ENCODE data around the gene TPRG1. TPM values are rescaled to one million over a fixed set of nuclear protein-coding genes. Genes with fewer than 3 reads are reported as not detected.

TPRG1 gene
- total and polyA plus RNA-seq, 9 of the 15 experiments (the other 6 are each of a cell fraction or from before 2014, with no cell fraction given): 0.01 TPM; not detected in 8

DNA sequence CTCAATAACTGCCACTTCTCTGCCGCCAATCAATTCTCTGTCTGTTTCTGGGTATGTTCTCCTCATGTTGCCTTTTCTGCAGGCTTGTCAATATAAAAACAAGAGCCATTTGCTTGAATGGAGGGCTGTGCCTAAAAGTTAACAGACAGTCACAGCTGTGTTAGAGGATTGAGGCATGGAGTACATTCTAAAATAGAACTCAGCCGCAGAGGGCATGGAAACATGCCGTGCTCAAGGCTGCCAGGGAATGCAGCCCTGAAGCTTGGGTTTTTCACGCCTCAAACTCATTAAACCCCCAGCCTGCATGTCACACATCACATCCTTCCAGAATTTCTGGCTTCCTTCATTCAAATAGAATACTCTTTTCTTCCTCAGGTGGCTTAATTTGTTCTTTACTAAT is 166.6 kb downstream of the TPRG1 start (continued):
- TF ChIP-seq STAT5B (CRISPR knock-in tag; IDR thresholded peaks at IDR 0.05) (no peak), KAT7 (CRISPR knock-in tag; IDR thresholded peaks at IDR 0.05; ENCODE audit: borderline replicate concordance) (no peak), GABPB1 (CRISPR knock-in tag; IDR thresholded peaks at IDR 0.05) (no peak), POLR2A (conservative IDR thresholded peaks at IDR 0.05) (no peak)

DNA sequence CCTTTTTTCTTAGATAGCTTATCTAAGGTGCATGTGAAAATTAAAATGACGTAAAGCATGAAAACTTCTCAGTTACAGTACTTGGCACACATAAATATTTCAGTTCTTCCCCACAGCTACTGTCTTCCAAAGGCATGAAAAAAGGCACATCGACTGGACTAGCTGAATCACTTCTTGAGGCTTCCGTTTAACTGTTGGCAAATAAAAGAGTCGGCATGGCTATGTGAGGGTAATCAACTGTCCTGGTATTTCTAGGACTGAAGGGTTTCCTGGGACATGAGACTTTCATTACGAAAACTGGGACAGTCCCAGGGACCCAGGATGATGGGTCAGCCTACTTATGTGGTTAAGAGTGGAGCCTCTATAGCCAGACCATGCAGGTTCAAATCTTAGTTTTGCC is 168.2 kb downstream of the TPRG1 start:
- in situ Hi-C loops (cut with MboI): no loop called here
- ATAC-seq (no peak), FAIRE-seq (no peak), DNase-seq (ENCODE audit: extremely low read depth in 1 of 4, low spot score in 3 of 4) (no peak)
- H4K20me1 ChIP-seq (replicated peaks; ENCODE audit: control insufficient read depth, insufficient read depth, low read length): no peaks in the 10 kb centered on the region
- no peak overlapping the region for H2AFZ ChIP-seq (ENCODE audit: low read depth, low read length)
- intact Hi-C loops (cut with micrococcal nuclease): no loop called here
- POLR2A ChIA-PET: no interaction called here
- H3K27me3 ChIP-seq (ENCODE audit: control insufficient read depth in 2 of 2, insufficient read depth in 2 of 2, low read length in 2 of 2): no peaks in the 10 kb centered on the region
- no peaks in the 10 kb centered on the region for H3K4me1 ChIP-seq (replicated peaks in 1 of 2; ENCODE audit: control insufficient read depth in 2 of 2, insufficient read depth in 2 of 2, low read length in 2 of 2)
- no peak overlapping the region for H3K9ac ChIP-seq (ENCODE audit: insufficient read depth in 1 of 2, low read depth in 2 of 2, low read length in 2 of 2)
- BruUV-seq (replicated peaks): no TSS peak
- 0% methylated on average over 5 of the region's 5 CpGs for WGBS (ENCODE audit: insufficient coverage, low coverage, missing lambda C conversion rate)
- H3K27ac ChIP-seq (ENCODE audit: extremely low read depth, low read depth, low read length): no peak overlapping the region
- H3K4me3 ChIP-seq: no peak overlapping the region
- H3K9me3 ChIP-seq (replicated peaks; ENCODE audit: control insufficient read depth, insufficient read depth, low read depth, low read length): no peaks in the 10 kb centered on the region; the same call in 1 of the 2 replicates
- H3K79me2 ChIP-seq (ENCODE audit: control insufficient read depth, insufficient read depth, low read length): no peaks in the 10 kb centered on the region
- no peak overlapping the region for H3K4me2 ChIP-seq (ENCODE audit: insufficient read depth, low read length)
- H3K36me3 ChIP-seq (ENCODE audit: control insufficient read depth, insufficient read depth, low read length): no peaks in the 10 kb centered on the region
- CTCF ChIA-PET (ENCODE audit: low intra/inter-chr PET ratio): no interaction called here
- H3K9me1 ChIP-seq (ENCODE audit: control insufficient read depth, insufficient read depth, low read length): no peaks in the 10 kb centered on the region
- TF ChIP-seq, protein P1, sequence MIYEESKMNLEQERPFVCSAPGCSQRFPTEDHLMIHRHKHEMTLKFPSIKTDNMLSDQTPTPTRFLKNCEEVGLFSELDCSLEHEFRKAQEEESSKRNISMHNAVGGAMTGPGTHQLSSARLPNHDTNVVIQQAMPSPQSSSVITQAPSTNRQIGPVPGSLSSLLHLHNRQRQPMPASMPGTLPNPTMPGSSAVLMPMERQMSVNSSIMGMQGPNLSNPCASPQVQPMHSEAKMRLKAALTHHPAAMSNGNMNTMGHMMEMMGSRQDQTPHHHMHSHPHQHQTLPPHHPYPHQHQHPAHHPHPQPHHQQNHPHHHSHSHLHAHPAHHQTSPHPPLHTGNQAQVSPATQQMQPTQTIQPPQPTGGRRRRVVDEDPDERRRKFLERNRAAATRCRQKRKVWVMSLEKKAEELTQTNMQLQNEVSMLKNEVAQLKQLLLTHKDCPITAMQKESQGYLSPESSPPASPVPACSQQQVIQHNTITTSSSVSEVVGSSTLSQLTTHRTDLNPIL (CRISPR knock-in tag; IDR thresholded peaks at IDR 0.05): no peak

Measured in K562 (cell line).